ENCODE results near the gene PTTG1IP2.

DNA sequence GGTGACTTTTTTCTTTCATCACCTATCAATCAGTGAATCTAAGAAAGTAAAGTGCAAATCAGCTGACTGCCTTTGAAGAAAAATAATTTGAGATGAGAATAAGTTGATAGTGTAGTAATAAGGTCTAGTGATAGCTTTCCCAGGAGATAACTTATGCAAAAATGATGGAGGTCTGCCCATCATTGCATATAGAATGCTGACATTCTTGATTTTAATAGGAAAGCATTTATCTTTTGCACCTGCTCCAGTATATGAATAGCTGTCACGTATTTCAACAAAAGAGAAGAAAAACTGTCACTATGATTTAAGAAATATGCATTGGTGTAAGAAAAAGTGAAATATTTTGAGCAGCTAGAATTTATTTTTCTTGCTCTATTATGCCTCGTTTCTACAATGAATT lies 46.8 kb downstream of the PTTG1IP2 start:
- TF ChIP-seq, protein P1, sequence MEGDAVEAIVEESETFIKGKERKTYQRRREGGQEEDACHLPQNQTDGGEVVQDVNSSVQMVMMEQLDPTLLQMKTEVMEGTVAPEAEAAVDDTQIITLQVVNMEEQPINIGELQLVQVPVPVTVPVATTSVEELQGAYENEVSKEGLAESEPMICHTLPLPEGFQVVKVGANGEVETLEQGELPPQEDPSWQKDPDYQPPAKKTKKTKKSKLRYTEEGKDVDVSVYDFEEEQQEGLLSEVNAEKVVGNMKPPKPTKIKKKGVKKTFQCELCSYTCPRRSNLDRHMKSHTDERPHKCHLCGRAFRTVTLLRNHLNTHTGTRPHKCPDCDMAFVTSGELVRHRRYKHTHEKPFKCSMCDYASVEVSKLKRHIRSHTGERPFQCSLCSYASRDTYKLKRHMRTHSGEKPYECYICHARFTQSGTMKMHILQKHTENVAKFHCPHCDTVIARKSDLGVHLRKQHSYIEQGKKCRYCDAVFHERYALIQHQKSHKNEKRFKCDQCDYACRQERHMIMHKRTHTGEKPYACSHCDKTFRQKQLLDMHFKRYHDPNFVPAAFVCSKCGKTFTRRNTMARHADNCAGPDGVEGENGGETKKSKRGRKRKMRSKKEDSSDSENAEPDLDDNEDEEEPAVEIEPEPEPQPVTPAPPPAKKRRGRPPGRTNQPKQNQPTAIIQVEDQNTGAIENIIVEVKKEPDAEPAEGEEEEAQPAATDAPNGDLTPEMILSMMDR (IDR thresholded peaks at IDR 0.05), result no peak
- TF ChIP-seq EP300 (IDR thresholded peaks at IDR 0.05) (no peak), POLR2A (IDR thresholded peaks at IDR 0.05) (no peak)
